Measurements from ENCODE around the gene CYP27C1. TPM values are rescaled to one million over a fixed set of nuclear protein-coding genes. Genes with fewer than 3 reads are reported as not detected.

Gene CYP27C1
- total RNA-seq, 1 donor from 2014 or later, result not detected

DNA sequence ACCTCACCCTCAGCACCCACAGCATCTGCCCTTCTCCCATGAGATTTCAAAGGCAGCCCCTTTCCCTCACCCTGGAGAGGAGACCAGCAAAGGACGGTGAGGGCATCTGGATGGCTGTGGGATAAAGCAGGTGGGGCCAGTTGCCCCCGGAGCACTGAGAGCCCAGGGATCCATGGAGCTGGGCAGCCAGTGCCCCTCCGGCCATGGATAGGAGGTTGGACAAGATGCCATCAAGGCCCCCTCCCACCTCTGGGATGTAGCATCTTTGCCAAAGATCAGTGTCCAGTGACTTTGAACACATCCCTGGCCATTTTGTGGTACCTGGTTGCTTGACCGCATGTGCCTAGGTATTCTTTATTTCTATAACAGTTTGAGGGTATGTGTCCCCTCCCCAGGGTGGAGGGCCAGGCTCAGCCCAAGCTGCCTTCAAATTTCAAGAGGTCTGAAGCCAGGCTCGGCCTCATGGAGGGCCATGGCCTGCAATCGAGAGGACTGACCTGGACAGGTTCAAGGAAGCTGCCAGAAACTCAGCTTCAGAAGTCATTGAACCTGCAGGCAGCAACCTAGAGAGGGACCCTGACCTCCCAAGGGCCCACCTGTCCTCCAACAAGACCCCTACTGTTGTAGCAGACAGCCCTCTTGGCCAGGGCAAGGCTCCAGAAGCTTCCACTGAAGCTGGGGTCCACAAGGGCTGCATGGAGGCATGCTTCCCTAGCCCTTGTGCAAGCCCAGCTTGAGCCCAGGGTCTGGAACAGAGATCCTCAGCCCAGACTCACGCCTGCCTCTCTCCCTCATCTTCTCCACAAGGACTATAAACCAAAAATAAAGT lies 57.6 kb downstream of the CYP27C1 start:
- Mint-ChIP-seq H3K9me3 (no peaks in the 10 kb centered on the region), H3K36me3 (ENCODE audit: low read depth) (no peaks in the 10 kb centered on the region), H3K4me3 (no peak overlapping the region), H3K4me1 (peaks cover 31% of the 10 kb centered on the region), H3K27me3 (peaks cover 3% of the 10 kb centered on the region), H3K27ac (no peak overlapping the region)
- intact Hi-C loops (cut with micrococcal nuclease), result no loop called here
- POLR2A ChIA-PET, result no interaction called here
- CTCF ChIA-PET, result no interaction called here
- ATAC-seq (ENCODE audit: low read depth) (no peak), DNase-seq (no peak)
- TF ChIP-seq, protein P1, sequence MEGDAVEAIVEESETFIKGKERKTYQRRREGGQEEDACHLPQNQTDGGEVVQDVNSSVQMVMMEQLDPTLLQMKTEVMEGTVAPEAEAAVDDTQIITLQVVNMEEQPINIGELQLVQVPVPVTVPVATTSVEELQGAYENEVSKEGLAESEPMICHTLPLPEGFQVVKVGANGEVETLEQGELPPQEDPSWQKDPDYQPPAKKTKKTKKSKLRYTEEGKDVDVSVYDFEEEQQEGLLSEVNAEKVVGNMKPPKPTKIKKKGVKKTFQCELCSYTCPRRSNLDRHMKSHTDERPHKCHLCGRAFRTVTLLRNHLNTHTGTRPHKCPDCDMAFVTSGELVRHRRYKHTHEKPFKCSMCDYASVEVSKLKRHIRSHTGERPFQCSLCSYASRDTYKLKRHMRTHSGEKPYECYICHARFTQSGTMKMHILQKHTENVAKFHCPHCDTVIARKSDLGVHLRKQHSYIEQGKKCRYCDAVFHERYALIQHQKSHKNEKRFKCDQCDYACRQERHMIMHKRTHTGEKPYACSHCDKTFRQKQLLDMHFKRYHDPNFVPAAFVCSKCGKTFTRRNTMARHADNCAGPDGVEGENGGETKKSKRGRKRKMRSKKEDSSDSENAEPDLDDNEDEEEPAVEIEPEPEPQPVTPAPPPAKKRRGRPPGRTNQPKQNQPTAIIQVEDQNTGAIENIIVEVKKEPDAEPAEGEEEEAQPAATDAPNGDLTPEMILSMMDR (IDR thresholded peaks at IDR 0.05), result no peak

DNA sequence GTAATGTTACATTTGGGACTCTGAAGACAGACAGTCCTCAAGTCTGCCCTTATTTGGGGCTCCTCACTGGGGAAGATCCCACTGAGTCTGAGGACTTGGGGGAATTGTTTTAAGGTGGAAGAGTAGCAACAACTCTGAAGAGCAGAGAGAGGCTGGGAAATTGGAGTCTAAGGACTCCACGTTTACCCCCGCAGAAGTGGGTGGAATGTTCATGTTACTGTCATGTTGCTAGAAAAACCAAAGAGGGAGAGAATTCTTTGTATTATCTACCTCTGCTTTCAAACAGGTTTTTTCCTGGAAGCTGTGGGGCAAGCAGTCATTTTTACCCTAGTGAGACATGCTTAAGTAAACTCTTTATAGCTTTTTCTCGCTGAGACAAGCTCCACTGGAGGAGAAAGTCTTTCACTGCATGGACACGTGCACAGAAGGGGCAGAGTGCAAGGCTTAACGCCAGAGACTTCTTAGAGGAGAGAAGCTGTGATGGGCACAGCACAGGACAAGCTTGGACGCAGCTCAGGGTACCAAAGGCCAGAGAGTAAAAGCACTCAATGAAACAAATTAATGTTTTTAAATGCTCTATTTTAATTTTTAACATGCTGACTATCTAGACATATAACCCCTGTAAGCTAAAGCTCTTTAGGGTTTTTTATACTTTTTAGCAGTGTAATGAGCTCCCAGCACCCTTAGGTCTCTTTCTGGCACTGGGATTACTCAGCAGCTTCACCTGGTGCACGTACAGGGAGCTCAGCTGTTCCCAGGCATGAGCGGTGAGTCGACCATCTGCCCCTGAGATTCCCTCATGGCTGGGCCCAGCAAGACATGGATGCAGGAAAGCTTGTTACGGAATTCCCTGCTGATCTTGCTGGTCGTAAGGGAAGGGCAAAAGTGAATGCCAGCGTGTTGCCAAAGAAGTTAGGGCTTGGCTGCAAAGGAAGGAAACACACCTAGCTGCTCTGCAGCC lies 58.6 kb downstream of the CYP27C1 start:
- POLR2A ChIA-PET, result no interaction called here
- no peaks in the 10 kb centered on the region for H3K36me3 Mint-ChIP-seq (ENCODE audit: low read depth)
- DNase-seq (no peak), ATAC-seq (ENCODE audit: low read depth) (no peak)
- H3K9me3 Mint-ChIP-seq, result no peaks in the 10 kb centered on the region
- H3K27me3 Mint-ChIP-seq, result peaks cover 3% of the 10 kb centered on the region
- TF ChIP-seq, protein P1 (IDR thresholded peaks at IDR 0.05), result no peak
- H3K4me3 Mint-ChIP-seq, result no peak overlapping the region
- H3K4me1 Mint-ChIP-seq, result peaks cover 37% of the 10 kb centered on the region
- intact Hi-C loops (cut with micrococcal nuclease), result no loop called here
- no peak overlapping the region for H3K27ac Mint-ChIP-seq
- CTCF ChIA-PET, result no interaction called here

DNA sequence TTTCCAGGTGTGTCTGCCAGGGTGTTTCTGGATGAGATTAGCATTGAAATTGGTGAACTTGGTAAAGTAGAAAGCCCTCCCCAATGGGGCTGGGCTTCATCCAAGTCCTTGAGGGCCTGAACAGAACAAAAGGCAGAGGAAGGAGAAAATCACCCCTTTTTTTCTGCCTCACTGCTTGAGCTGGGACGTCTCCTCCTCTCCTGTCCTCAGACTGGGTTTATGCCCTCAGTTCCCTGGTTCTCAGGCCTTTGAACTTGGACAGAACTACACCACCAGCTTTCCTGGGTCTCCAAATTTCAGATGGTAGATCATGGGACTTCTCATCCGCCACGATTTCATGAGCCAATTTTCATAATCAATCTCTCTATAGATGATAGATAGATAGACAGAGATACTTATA lies 59.4 kb downstream of the CYP27C1 start:
- CTCF ChIA-PET, result no interaction called here
- no peak for DNase-seq
- TF ChIP-seq, protein P1 (IDR thresholded peaks at IDR 0.05), result no peak
- intact Hi-C loops (cut with micrococcal nuclease), result no loop called here
- POLR2A ChIA-PET, result no interaction called here
- Mint-ChIP-seq H3K9me3 (no peaks in the 10 kb centered on the region), H3K36me3 (ENCODE audit: low read depth) (no peaks in the 10 kb centered on the region), H3K4me3 (no peak overlapping the region), H3K27ac (no peak overlapping the region), H3K27me3 (peaks cover 3% of the 10 kb centered on the region), H3K4me1 (peaks cover 37% of the 10 kb centered on the region)
- no peak for ATAC-seq (ENCODE audit: low read depth)

DNA sequence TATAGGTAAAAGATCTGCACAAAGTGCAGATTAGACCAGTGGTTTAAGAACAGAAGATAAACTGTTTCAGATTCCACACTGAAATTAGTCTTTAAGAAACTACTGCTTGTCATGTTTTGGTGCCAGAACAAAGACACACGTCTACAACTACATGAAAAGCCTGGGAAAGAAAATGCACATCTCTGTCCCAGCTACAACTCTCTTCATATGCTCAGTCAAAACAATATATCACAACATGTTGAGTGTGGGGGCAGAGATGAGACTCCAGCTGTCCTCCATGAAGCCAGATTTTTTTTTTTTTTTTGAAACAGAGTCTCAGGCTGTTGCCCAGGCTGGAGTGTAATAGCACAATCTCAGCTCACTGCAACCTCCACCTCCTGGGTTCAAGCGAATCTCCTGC lies 60.6 kb downstream of the CYP27C1 start:
- TF ChIP-seq, protein P1 (IDR thresholded peaks at IDR 0.05), result no peak
- Mint-ChIP-seq H3K27me3 (peaks cover 3% of the 10 kb centered on the region), H3K36me3 (ENCODE audit: low read depth) (no peaks in the 10 kb centered on the region), H3K4me3 (no peak overlapping the region), H3K4me1 (peaks cover 37% of the 10 kb centered on the region), H3K27ac (no peak overlapping the region), H3K9me3 (no peaks in the 10 kb centered on the region)
- ATAC-seq (ENCODE audit: low read depth) (no peak), DNase-seq (no peak)
- ChIA-PET CTCF (interaction anchor here (0.6 kb wide), 1 partner anchor 13 kb away, joined by 3 read pairs; no protein-coding TSS in a partner anchor), POLR2A (interaction anchor here (1.4 kb wide), 1 partner anchor 79 kb away, joined by 3 read pairs; no protein-coding TSS in a partner anchor)
- intact Hi-C loops (cut with micrococcal nuclease), result loop anchor here (1.0 to 5.0 kb wide), 2 partner anchors 78 to 92 kb away; no protein-coding TSS in a partner anchor
